Fibroblast of lung (primary cell): ENCODE results near the gene FLT3LG. TPM values are rescaled to one million over a fixed set of nuclear protein-coding genes. Genes with fewer than 3 reads are reported as not detected.

Experiments
- polyA plus RNA-seq, 2 donors: library from polyadenylated mRNA; depleted of rRNA in 1 of 2; stranded (reverse) in 1 of 2; unstranded in 1 of 2; fragments of >200 nt; gene quantifications; 2 replicates each; pipeline ENCODE4 v1.2.1, GENCODE V29; 2011 to 2012; ENCODE audit warnings: missing spikeins in 1 of 2
- total RNA-seq: library from RNA; depleted of rRNA; stranded (reverse); fragments of >200 nt; gene quantifications from 2 replicates; pipeline ENCODE4 v1.2.1, GENCODE V29; 2014

Gene FLT3LG
- total and polyA plus RNA-seq, 2 donors (not counting 1 experiment from before 2014, with no cell fraction given), result 4.4 to 4.5 TPM

Other genes with a start within 250 kb of the FLT3LG start
- gene SLC6A16, start 149.0 kb upstream of the FLT3LG start, total RNA-seq, result under 0.01 TPM in 2 replicates
- 0.08 and 0.62 TPM in 2 replicates for gene SLC6A16, start 149.0 kb upstream of the FLT3LG start, polyA plus RNA-seq
- gene CD37, start 138.8 kb upstream of the FLT3LG start, total RNA-seq, result not detected in 2 replicates
- not detected in 2 replicates for gene CD37, start 138.8 kb upstream of the FLT3LG start, polyA plus RNA-seq
- gene TEAD2, start 111.8 kb upstream of the FLT3LG start, total RNA-seq, result 19.2 and 24.1 TPM in 2 replicates
- 22.0 and 22.7 TPM in 2 replicates for gene TEAD2, start 111.8 kb upstream of the FLT3LG start, polyA plus RNA-seq
- gene DKKL1, start 110.3 kb upstream of the FLT3LG start, total RNA-seq, result 0.26 TPM in 1 of 2 replicates, not detected in the other
- 0.15 and 0.19 TPM in 2 replicates for gene DKKL1, start 110.3 kb upstream of the FLT3LG start, polyA plus RNA-seq
- gene KASH5, start 86.0 kb upstream of the FLT3LG start, total RNA-seq, result not detected in 2 replicates
- not detected in 2 replicates for gene KASH5, start 86.0 kb upstream of the FLT3LG start, polyA plus RNA-seq
- gene PTH2, start 50.8 kb upstream of the FLT3LG start, total RNA-seq, result not detected in 2 replicates
- gene PTH2, start 50.8 kb upstream of the FLT3LG start, polyA plus RNA-seq, result not detected in 2 replicates
- not detected in 2 replicates for gene GFY, start 48.8 kb upstream of the FLT3LG start, total RNA-seq
- gene GFY, start 48.8 kb upstream of the FLT3LG start, polyA plus RNA-seq, result not detected in 2 replicates
- gene SLC17A7, start 32.7 kb upstream of the FLT3LG start, total RNA-seq, result 0.33 TPM in 1 of 2 replicates, not detected in the other
- 0.06 and 0.08 TPM in 2 replicates for gene SLC17A7, start 32.7 kb upstream of the FLT3LG start, polyA plus RNA-seq
- 94.5 and 110 TPM in 2 replicates for gene PIH1D1, start 22.4 kb upstream of the FLT3LG start, total RNA-seq
- 42.5 and 53.8 TPM in 2 replicates for gene PIH1D1, start 22.4 kb upstream of the FLT3LG start, polyA plus RNA-seq
- 13.9 and 24.9 TPM in 2 replicates for gene ALDH16A1, start 21.0 kb upstream of the FLT3LG start, total RNA-seq
- gene ALDH16A1, start 21.0 kb upstream of the FLT3LG start, polyA plus RNA-seq, result 2.4 and 4.3 TPM in 2 replicates
- 3,385 and 5,250 TPM in 2 replicates for gene RPL13A, start 13.4 kb downstream of the FLT3LG start, total RNA-seq
- 1,345 and 1,418 TPM in 2 replicates for gene RPL13A, start 13.4 kb downstream of the FLT3LG start, polyA plus RNA-seq
- 2,501 and 4,026 TPM in 2 replicates for gene RPS11, start 22.2 kb downstream of the FLT3LG start, total RNA-seq
- 3,448 and 3,634 TPM in 2 replicates for gene RPS11, start 22.2 kb downstream of the FLT3LG start, polyA plus RNA-seq
- 59.0 and 90.1 TPM in 2 replicates for gene FCGRT, start 38.4 kb downstream of the FLT3LG start, total RNA-seq
- 30.9 and 31.4 TPM in 2 replicates for gene FCGRT, start 38.4 kb downstream of the FLT3LG start, polyA plus RNA-seq
- gene RCN3, start 53.8 kb downstream of the FLT3LG start, total RNA-seq, result 87.8 and 162 TPM in 2 replicates
- 18.8 and 19.8 TPM in 2 replicates for gene RCN3, start 53.8 kb downstream of the FLT3LG start, polyA plus RNA-seq
- gene NOSIP, start 106.3 kb downstream of the FLT3LG start, total RNA-seq, result 67.9 and 72.9 TPM in 2 replicates
- 41.2 and 53.5 TPM in 2 replicates for gene NOSIP, start 106.3 kb downstream of the FLT3LG start, polyA plus RNA-seq
- 0.17 and 0.51 TPM in 2 replicates for gene PRRG2, start 107.1 kb downstream of the FLT3LG start, total RNA-seq
- 0.11 TPM in 1 of 2 replicates, not detected in the other for gene PRRG2, start 107.1 kb downstream of the FLT3LG start, polyA plus RNA-seq
- gene PRR12, start 117.0 kb downstream of the FLT3LG start, total RNA-seq, result 1.0 and 2.1 TPM in 2 replicates
- gene PRR12, start 117.0 kb downstream of the FLT3LG start, polyA plus RNA-seq, result 0.40 and 0.69 TPM in 2 replicates
- 34.2 and 60.1 TPM in 2 replicates for gene RRAS, start 165.9 kb downstream of the FLT3LG start, total RNA-seq
- 92.6 and 129 TPM in 2 replicates for gene RRAS, start 165.9 kb downstream of the FLT3LG start, polyA plus RNA-seq
- gene SCAF1, start 168.0 kb downstream of the FLT3LG start, total RNA-seq, result 7.4 and 11.9 TPM in 2 replicates
- gene SCAF1, start 168.0 kb downstream of the FLT3LG start, polyA plus RNA-seq, result 8.7 and 15.5 TPM in 2 replicates
- 55.2 and 61.1 TPM in 2 replicates for gene IRF3, start 191.6 kb downstream of the FLT3LG start, total RNA-seq
- gene IRF3, start 191.6 kb downstream of the FLT3LG start, polyA plus RNA-seq, result 22.0 TPM in 2 replicates
- 2.6 and 4.8 TPM in 2 replicates for gene BCL2L12, start 191.7 kb downstream of the FLT3LG start, total RNA-seq
- 5.0 and 9.8 TPM in 2 replicates for gene BCL2L12, start 191.7 kb downstream of the FLT3LG start, polyA plus RNA-seq
- 261 and 298 TPM in 2 replicates for gene PRMT1, start 203.1 kb downstream of the FLT3LG start, total RNA-seq
- gene PRMT1, start 203.1 kb downstream of the FLT3LG start, polyA plus RNA-seq, result 184 and 288 TPM in 2 replicates
- gene ADM5, start 215.4 kb downstream of the FLT3LG start, total RNA-seq, result 0.26 and 0.33 TPM in 2 replicates
- 0.06 and 0.15 TPM in 2 replicates for gene ADM5, start 215.4 kb downstream of the FLT3LG start, polyA plus RNA-seq
- gene CPT1C, start 216.9 kb downstream of the FLT3LG start, total RNA-seq, result 18.0 and 31.2 TPM in 2 replicates
- 20.0 and 24.0 TPM in 2 replicates for gene CPT1C, start 216.9 kb downstream of the FLT3LG start, polyA plus RNA-seq